Osteoblast (primary cell): ENCODE measurements around the gene CARMIL3. TPM values are rescaled to one million over a fixed set of nuclear protein-coding genes. Genes with fewer than 3 reads are reported as not detected.

Source experiments
- DNase-seq: peaks from one replicate; pipeline ENCODE4 v3.0.0; 2011; ENCODE audit warnings: low spot score, mixed read lengths; ENCODE audit not compliant: insufficient read length; ENCODE audit errors: missing footprints
- H2AFZ ChIP-seq: 2 replicates; pipeline ENCODE4 v1.6.0; 2011; ENCODE audit warnings: mild to moderate bottlenecking, low read length
- H3K27ac ChIP-seq: 2 replicates; pipeline ENCODE4 v1.5.1; 2011; ENCODE audit warnings: mild to moderate bottlenecking, low read depth, low read length, moderate library complexity
- H3K27me3 ChIP-seq: 2 replicates; pipeline ENCODE4 v1.6.0; 2012; ENCODE audit warnings: mild to moderate bottlenecking, control low read depth, inconsistent platforms, low read length, moderate library complexity; ENCODE audit not compliant: insufficient read depth
- H3K36me3 ChIP-seq: 2 replicates; pipeline ENCODE4 v1.5.1; 2011; ENCODE audit warnings: mild to moderate bottlenecking, low read length, control low read depth, moderate library complexity; ENCODE audit not compliant: insufficient read depth
- H3K4me1 ChIP-seq: 2 replicates; pipeline ENCODE4 v1.5.1; 2011; ENCODE audit warnings: mild to moderate bottlenecking, low read length, control low read depth, moderate library complexity; ENCODE audit not compliant: insufficient read depth
- H3K4me2 ChIP-seq: 2 replicates; pipeline ENCODE4 v1.6.0; 2011; ENCODE audit warnings: mild to moderate bottlenecking, low read length; ENCODE audit not compliant: insufficient read depth
- H3K4me3 ChIP-seq: fragments of 200-600 bp; sonication (generic); 3 replicates; pipeline ENCODE4 v1.5.1; 2012; ENCODE audit warnings: mild to moderate bottlenecking, low read length, inconsistent platforms; ENCODE audit not compliant: insufficient read depth
- H3K79me2 ChIP-seq: 2 replicates; pipeline ENCODE4 v1.6.0; 2012; ENCODE audit warnings: mild to moderate bottlenecking, low read length, control low read depth, inconsistent platforms; ENCODE audit not compliant: insufficient read depth
- H3K9me3 ChIP-seq: 2 replicates; pipeline ENCODE4 v1.5.1; 2011; ENCODE audit warnings: low read depth, low read length, control low read depth
- H4K20me1 ChIP-seq: 2 replicates; pipeline ENCODE4 v1.6.0; 2012; ENCODE audit warnings: mild to moderate bottlenecking, low read length, control low read depth; ENCODE audit not compliant: insufficient read depth
- CTCF ChIP-seq: IDR thresholded peaks from 2 replicates; pipeline ENCODE4 v1.5.1; 2011; ENCODE audit warnings: mild to moderate bottlenecking, low read depth, low read length, moderate library complexity; ENCODE audit errors: extremely low read depth
- total RNA-seq: library from RNA; depleted of rRNA; stranded (reverse); fragments of >200 nt; gene quantifications from 2 replicates; pipeline ENCODE4 v1.2.3, GENCODE V29; 2012

The CARMIL3 gene
- total RNA-seq, 1 donor, result not detected

GRCh38 chr14:24071836-24072430, 20.1 kb downstream of the CARMIL3 start:
- DNase-seq, result peak; percentile 47
- no peaks in the 10 kb centered on the region for H4K20me1 ChIP-seq
- no peak overlapping the region for H2AFZ ChIP-seq
- H3K36me3 ChIP-seq, result no peaks in the 10 kb centered on the region
- no peak overlapping the region for H3K4me2 ChIP-seq
- H3K9me3 ChIP-seq, result no peaks in the 10 kb centered on the region
- no peaks in the 10 kb centered on the region for H3K79me2 ChIP-seq
- peaks cover 16% of the 10 kb centered on the region for H3K27me3 ChIP-seq
- no peak overlapping the region for H3K27ac ChIP-seq
- no peak for TF ChIP-seq CTCF
- H3K4me1 ChIP-seq, result no peaks in the 10 kb centered on the region
- no peak overlapping the region for H3K4me3 ChIP-seq

- Histone ChIP-seq H3K36me3 (no peaks in the 10 kb centered on the region), H3K4me1 (no peaks in the 10 kb centered on the region), H3K4me3 (no peak overlapping the region), H3K27me3 (peaks cover 16% of the 10 kb centered on the region), H3K4me2 (no peak overlapping the region), H3K79me2 (no peaks in the 10 kb centered on the region), H2AFZ (no peak overlapping the region), H3K27ac (no peak overlapping the region), H4K20me1 (no peaks in the 10 kb centered on the region), H3K9me3 (no peaks in the 10 kb centered on the region)
- TF ChIP-seq CTCF, result no peak
- no peak for DNase-seq
Observed at GRCh38 chr14:24072436-24072835, 20.6 kb downstream of the CARMIL3 start.

GRCh38 chr14:24072881-24073877, 21.4 kb downstream of the CARMIL3 start:
- H3K79me2 ChIP-seq, result no peaks in the 10 kb centered on the region
- H3K36me3 ChIP-seq, result no peaks in the 10 kb centered on the region
- no peak overlapping the region for H3K4me3 ChIP-seq
- H3K4me1 ChIP-seq, result no peaks in the 10 kb centered on the region
- no peak overlapping the region for H2AFZ ChIP-seq
- no peak for DNase-seq
- TF ChIP-seq CTCF, result no peak
- H3K27ac ChIP-seq, result no peak overlapping the region
- no peaks in the 10 kb centered on the region for H4K20me1 ChIP-seq
- no peak overlapping the region for H3K4me2 ChIP-seq
- no peaks in the 10 kb centered on the region for H3K9me3 ChIP-seq
- peaks cover 16% of the 10 kb centered on the region for H3K27me3 ChIP-seq
